Fibroblast of lung (primary cell): ENCODE results near the gene DRD2. TPM values are rescaled to one million over a fixed set of nuclear protein-coding genes. Genes with fewer than 3 reads are reported as not detected.

ENCODE experiments used
- DNase-seq, 2 donors: peaks; one replicate each; pipeline versions ENCODE4 v3.0.0 to v3.0.0-alpha.2; 2010; ENCODE audit warnings: low read depth in 2 of 2
- H2AFZ ChIP-seq: 2 replicates; pipeline ENCODE4 v1.5.1; 2012; ENCODE audit warnings: low read length, control low read depth, inconsistent platforms
- H3K27ac ChIP-seq: 2 replicates; pipeline ENCODE4 v1.5.1; 2011; ENCODE audit warnings: low read length, control low read depth; ENCODE audit not compliant: insufficient read depth
- H3K27me3 ChIP-seq: 2 replicates; pipeline ENCODE4 v1.5.1; 2011; ENCODE audit warnings: mild to moderate bottlenecking, low read length; ENCODE audit not compliant: control insufficient read depth, insufficient read depth
- H3K36me3 ChIP-seq: 2 replicates; pipeline ENCODE4 v1.5.1; 2011; ENCODE audit warnings: low read length; ENCODE audit not compliant: control insufficient read depth, insufficient read depth
- H3K4me1 ChIP-seq: 2 replicates; pipeline ENCODE4 v1.5.1; 2011; ENCODE audit warnings: low read length; ENCODE audit not compliant: control insufficient read depth, insufficient read depth; ENCODE audit errors: extremely low read depth
- H3K4me2 ChIP-seq: 2 replicates; pipeline ENCODE4 v1.5.1; 2011; ENCODE audit warnings: low read length, control low read depth; ENCODE audit not compliant: insufficient read depth; ENCODE audit errors: extremely low read depth
- H3K4me3 ChIP-seq, 4 experiments: fragments of 200-600 bp in 1 of 4; sonication (generic) in 1 of 4; replicated peaks in 1 of 4; 2 replicates each; pipeline ENCODE4 v1.5.1; 2011 to 2016; ENCODE audit warnings: low read length in 4 of 4, low read depth in 3 of 4, mild to moderate bottlenecking in 3 of 4, control low read depth in 2 of 4, inconsistent platforms in 1 of 4, mixed read lengths in 1 of 4; ENCODE audit not compliant: insufficient read depth in 1 of 4; ENCODE audit errors: control extremely low read depth in 1 of 4
- H3K79me2 ChIP-seq: 2 replicates; pipeline ENCODE4 v1.5.1; 2012; ENCODE audit warnings: mild to moderate bottlenecking, low read length, inconsistent platforms; ENCODE audit not compliant: control insufficient read depth, insufficient read depth
- H3K9ac ChIP-seq: 2 replicates; pipeline ENCODE4 v1.5.1; 2011; ENCODE audit warnings: mild to moderate bottlenecking, low read length, control low read depth; ENCODE audit not compliant: insufficient read depth
- H3K9me3 ChIP-seq: 2 replicates; pipeline ENCODE4 v1.5.1; 2012; ENCODE audit warnings: low read depth, low read length; ENCODE audit not compliant: control insufficient read depth, insufficient read depth
- H4K20me1 ChIP-seq: 2 replicates; pipeline ENCODE4 v1.5.1; 2011; ENCODE audit warnings: low read length; ENCODE audit not compliant: control insufficient read depth, insufficient read depth; ENCODE audit errors: extremely low read depth
- EZH2 ChIP-seq: IDR thresholded peaks from 2 replicates; pipeline ENCODE4 v1.5.1; 2012; ENCODE audit warnings: low read length, control low read depth, mild to moderate bottlenecking; ENCODE audit errors: missing control alignments
- polyA plus RNA-seq, 2 donors: library from polyadenylated mRNA; depleted of rRNA in 1 of 2; stranded (reverse) in 1 of 2; unstranded in 1 of 2; fragments of >200 nt; gene quantifications; 2 replicates each; pipeline ENCODE4 v1.2.1, GENCODE V29; 2011 to 2012; ENCODE audit warnings: missing spikeins in 1 of 2
- total RNA-seq: library from RNA; depleted of rRNA; stranded (reverse); fragments of >200 nt; gene quantifications from 2 replicates; pipeline ENCODE4 v1.2.1, GENCODE V29; 2014
- TF ChIP-seq, protein P1 (sequence below), 2 donors: IDR thresholded peaks in 1 of 2; conservative IDR thresholded peaks in 1 of 2; 1 replicate in 1 of 2; 2 replicates in 1 of 2; pipeline ENCODE4 v1.5.1; 2011 to 2012; ENCODE audit warnings: low read length in 2 of 2, control low read depth in 1 of 2, inconsistent platforms in 1 of 2, low read depth in 1 of 2, mild to moderate bottlenecking in 1 of 2

DRD2 gene
- total and polyA plus RNA-seq, 2 donors (not counting 1 experiment from before 2014, with no cell fraction given) = not detected

DNA sequence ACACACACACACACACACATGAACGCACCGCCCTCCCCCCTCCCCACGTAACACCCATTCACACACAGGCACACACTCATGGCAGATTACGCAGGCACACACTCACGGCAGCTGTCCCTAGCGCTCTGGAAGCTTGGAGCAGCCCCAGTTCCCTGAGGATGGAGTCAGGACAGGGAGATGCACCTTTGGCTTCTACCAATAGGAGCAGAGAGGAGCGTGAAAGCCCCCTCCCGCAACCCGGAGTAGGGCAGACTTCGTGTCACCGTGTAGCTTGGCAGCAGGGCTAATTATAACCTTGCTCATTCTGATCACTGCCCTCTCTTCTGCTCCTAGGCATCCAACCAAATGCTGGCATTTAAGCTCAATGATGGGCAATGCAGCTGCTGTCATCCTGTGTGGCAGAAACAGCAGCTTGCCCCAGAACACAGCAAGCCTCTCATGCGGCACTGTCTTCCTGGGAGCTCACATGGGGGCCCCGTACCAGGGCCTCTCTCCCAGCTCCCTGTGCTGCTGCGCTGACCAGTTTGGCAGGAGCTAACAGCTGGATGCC lies 55.7 kb downstream of the DRD2 start:
- no peak overlapping the region for H2AFZ ChIP-seq
- no peaks in the 10 kb centered on the region for H3K79me2 ChIP-seq
- H3K27me3 ChIP-seq = no peaks in the 10 kb centered on the region
- H3K9ac ChIP-seq = no peak overlapping the region
- no peak overlapping the region for H3K4me3 ChIP-seq
- no peaks in the 10 kb centered on the region for H4K20me1 ChIP-seq
- H3K27ac ChIP-seq = no peak overlapping the region
- no peak for DNase-seq
- no peaks in the 10 kb centered on the region for H3K9me3 ChIP-seq
- H3K4me1 ChIP-seq = no peaks in the 10 kb centered on the region
- H3K36me3 ChIP-seq = no peaks in the 10 kb centered on the region
- no peak for TF ChIP-seq EZH2
- TF ChIP-seq, protein P1, sequence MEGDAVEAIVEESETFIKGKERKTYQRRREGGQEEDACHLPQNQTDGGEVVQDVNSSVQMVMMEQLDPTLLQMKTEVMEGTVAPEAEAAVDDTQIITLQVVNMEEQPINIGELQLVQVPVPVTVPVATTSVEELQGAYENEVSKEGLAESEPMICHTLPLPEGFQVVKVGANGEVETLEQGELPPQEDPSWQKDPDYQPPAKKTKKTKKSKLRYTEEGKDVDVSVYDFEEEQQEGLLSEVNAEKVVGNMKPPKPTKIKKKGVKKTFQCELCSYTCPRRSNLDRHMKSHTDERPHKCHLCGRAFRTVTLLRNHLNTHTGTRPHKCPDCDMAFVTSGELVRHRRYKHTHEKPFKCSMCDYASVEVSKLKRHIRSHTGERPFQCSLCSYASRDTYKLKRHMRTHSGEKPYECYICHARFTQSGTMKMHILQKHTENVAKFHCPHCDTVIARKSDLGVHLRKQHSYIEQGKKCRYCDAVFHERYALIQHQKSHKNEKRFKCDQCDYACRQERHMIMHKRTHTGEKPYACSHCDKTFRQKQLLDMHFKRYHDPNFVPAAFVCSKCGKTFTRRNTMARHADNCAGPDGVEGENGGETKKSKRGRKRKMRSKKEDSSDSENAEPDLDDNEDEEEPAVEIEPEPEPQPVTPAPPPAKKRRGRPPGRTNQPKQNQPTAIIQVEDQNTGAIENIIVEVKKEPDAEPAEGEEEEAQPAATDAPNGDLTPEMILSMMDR (conservative IDR thresholded peaks at IDR 0.05 in 1 of 2, IDR thresholded peaks at IDR 0.05 in 1 of 2; ENCODE audit: low read depth in 1 of 2, low read length in 2 of 2) = no peak
- no peak overlapping the region for H3K4me2 ChIP-seq

DNA sequence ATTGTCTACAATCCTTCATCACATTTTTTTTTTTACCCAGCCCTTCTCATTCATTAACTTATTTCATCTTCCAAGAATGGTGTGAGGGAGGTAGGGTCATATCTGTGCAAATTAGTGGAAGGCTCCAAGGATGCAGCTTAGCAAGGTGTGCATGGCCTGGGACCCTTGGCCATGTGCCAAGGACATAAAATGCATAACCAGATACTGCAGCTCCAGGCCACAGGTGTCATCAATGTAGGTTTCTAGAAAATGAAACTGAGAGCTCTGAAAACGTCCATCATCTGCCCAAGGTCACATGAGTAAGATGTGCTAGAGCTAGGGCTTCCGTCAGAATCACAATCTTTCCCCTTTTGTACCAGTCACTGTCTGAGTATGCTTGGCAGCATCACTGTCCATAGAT lies 57.8 kb downstream of the DRD2 start:
- TF ChIP-seq EZH2 = no peak
- TF ChIP-seq, protein P1 (conservative IDR thresholded peaks at IDR 0.05 in 1 of 2, IDR thresholded peaks at IDR 0.05 in 1 of 2; ENCODE audit: low read depth in 1 of 2, low read length in 2 of 2) = no peak

DNA sequence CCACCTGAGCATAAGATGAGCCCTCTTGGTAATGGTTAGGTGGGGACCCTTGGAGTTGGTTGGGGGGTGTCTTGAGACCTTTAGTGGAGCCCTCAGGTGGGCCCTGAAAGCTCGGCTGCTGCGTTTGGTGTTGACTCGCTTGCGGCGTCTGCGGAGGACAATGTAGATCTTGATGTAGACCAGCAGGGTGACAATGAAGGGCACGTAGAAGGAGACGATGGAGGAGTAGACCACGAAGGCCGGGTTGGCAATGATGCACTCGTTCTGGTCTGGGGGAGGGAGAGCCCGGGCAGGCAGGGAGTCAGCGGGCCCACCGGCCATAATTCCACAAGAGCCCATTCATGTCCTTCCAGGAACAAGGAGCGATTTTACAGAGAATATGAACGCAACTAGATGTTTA lies 59.9 kb downstream of the DRD2 start:
- Histone ChIP-seq H4K20me1 (no peaks in the 10 kb centered on the region), H3K4me2 (no peak overlapping the region), H3K4me1 (no peaks in the 10 kb centered on the region), H3K27me3 (no peaks in the 10 kb centered on the region), H3K9me3 (no peaks in the 10 kb centered on the region), H3K27ac (no peak overlapping the region), H3K79me2 (no peaks in the 10 kb centered on the region), H2AFZ (no peak overlapping the region), H3K36me3 (no peaks in the 10 kb centered on the region), H3K4me3 (no peak overlapping the region), H3K9ac (no peak overlapping the region)
- no peak for DNase-seq
- TF ChIP-seq, protein P1 (conservative IDR thresholded peaks at IDR 0.05 in 1 of 2, IDR thresholded peaks at IDR 0.05 in 1 of 2; ENCODE audit: low read depth in 1 of 2, low read length in 2 of 2) = no peak
- no peak for TF ChIP-seq EZH2

More for the DNA sequence above, 57.8 kb downstream of the DRD2 start:
- H3K27ac ChIP-seq = no peak overlapping the region
- no peak for DNase-seq
- no peak overlapping the region for H3K4me3 ChIP-seq
- no peaks in the 10 kb centered on the region for H4K20me1 ChIP-seq
- no peaks in the 10 kb centered on the region for H3K36me3 ChIP-seq
- no peaks in the 10 kb centered on the region for H3K4me1 ChIP-seq
- no peak overlapping the region for H3K9ac ChIP-seq
- H3K79me2 ChIP-seq = no peaks in the 10 kb centered on the region
- no peaks in the 10 kb centered on the region for H3K27me3 ChIP-seq
- H3K4me2 ChIP-seq = no peak overlapping the region
- no peak overlapping the region for H2AFZ ChIP-seq
- no peaks in the 10 kb centered on the region for H3K9me3 ChIP-seq
